LoVo (cell line): ENCODE data around the gene PRSS12.

Source experiments
- DNase-seq: peaks from one replicate; pipeline ENCODE4 v3.0.0-alpha.2; 2016; ENCODE audit warnings: low spot score

The PRSS12 gene

DNA sequence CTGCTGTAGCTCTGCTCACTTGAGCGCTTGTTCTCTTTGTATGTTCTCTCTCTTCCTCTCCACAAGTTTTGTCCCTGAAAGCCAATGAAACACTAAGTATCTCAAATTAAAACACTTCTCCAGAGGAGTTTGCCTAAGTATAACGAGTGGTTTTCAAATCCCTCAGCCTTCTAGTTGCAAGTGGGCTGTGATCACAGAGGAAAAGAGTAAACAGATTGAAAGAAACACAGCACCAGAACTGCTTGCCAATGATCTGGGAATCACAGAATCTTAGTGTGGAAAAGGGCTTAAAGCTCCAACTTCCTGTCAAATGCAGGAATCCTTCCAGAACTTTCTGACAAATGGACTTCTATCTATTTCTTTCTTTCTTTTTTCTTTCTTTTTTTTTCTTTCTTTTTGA lies 4.8 kb upstream of the PRSS12 start:
- no peak for DNase-seq

DNA sequence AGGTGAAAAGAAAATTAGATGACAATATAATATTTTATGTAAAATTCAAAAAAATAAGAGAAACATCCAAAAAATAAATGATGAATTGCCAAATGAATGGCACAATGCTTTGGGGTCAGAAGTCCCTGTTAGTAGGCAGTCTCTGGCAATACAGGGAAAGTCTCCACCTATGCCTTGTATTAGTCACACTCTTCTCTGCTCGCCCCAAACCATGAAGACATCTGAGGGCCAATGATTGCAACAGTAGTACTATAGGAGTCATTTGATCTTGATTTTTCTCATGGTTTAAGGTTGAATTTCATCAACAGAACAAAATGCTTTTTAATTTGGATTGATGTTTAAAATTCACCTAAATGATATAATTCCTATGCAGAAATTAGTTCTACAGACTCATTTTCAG lies 3.9 kb upstream of the PRSS12 start:
- no peak for DNase-seq

DNA sequence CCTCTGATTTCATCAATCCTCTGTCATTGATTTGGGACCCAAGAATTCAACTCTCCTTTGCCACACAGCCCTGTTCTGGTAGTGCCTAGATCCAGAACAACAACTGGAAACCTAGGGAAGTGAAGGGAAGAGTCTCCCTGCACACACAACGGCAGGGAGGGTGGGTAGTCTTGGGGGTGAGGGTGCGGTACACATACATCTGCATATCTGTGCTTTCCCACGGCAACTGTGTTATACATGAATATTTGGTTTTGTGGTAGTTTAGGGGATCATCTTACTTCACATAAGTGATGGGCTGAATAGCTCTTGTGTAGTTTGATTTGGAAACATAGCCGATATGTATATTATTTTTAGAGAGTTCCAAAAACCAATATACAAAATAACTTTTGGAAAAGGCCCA lies 3.3 kb upstream of the PRSS12 start:
- DNase-seq, result no peak

DNA sequence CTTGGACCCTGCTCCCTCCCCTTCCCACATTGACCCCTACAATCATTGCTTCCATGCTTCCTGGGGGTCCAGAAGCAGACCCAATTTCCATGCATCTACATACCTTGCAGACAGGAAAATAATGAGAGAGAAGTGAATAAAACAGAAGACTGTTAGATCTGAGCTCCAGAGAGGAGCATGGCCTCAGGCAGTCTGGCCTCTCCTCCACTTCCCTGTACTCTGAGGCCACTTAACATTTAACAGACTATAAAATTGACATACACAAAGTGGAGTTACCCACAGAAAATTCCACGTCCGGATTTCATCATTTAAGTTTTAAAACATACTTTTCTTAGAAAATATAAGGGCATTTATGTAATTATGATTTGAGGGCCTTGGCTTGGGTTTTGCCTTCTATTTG lies 2.1 kb upstream of the PRSS12 start:
- no peak for DNase-seq

DNA sequence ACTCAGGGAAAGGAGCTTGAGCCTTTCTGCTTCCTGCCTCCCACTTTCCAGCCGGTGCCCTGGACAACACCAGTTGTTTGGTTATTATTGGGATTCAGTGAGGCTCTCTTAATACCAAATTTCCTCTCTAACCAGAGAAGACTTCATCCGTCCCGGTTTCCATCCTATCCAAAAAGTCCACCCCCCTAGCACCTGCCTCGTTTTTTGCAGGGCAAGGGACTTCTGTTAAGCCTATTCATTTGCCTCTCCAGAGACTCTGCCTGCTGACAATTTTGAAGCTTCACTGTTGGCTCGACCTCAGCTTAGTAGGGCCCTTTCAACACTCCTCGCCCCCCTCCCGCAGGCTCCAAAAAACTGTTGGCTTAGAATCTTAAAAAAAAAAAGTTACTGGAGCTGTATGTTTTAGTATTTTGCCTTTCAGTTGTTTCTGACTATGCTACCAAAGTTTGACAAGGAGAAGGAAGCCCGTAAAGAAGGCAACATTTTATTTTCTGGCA lies 779 bp upstream of the PRSS12 start:
- DNase-seq, result no peak

DNA sequence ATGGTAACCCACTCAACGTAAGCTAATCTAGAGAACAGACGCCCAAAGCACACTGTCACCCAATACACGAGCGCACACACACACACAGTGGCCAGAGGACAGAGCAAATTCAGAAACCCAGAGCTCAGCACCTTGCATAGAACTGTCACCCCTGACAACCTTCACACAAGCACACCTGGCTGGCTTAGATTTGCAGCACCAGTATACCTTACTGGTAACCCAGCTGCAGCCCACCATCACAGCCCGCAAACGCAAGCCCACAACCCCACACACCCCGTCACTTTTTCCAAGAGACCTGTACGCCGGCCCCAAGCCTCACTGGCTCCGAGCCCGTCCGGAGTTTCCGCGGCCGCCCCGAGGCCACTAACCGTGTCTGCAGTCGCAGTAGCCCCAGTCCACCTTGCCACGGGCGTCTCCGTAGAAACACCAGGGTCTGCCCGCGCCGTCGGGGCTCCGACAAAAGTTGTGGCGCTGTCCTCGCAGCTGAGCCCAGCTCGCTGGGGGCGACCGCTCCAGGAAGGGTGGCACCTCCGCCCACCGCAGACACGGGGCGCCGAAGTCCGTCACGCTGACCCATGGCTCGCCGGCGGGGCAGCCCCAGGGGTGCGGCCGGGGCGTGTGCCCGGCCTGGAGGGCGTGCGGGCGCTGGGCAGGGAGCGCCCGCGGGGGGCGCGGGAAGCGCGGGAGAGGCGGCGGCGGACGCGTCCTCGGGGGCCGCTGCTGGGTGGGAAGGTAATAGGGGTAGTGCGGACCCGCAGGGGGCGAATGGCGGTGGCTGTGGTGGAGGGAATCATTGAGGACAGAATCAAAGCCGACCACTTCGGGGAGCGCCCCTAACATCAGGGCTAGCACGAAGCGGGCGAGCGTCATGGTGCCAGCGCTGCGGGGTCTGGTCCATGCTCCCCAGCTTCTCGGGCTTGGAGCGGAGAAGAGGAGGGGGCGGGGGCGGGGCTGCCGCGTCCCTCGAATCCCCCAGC lies 664 bp downstream of the PRSS12 start:
- DNase-seq, result peak; percentile 32

DNA sequence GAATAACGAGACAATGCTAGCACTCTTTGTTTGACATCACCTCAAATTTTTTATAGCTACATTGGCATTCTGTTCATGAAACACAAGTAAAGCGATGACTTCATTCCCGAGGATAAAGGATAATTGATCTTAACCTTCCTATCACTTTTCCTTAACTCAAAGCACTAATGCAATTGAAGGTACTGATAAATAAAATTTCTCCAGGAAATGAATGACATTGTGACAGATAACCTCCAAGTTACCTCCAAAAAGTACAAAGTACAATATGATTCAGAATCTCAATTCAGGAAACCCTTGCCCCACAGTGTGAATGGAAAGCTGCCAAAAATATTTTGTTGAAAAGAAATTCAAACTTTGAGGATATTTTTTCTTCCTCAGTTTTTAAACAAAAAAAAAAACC lies 1.8 kb downstream of the PRSS12 start:
- peak; percentile 41 for DNase-seq

DNA sequence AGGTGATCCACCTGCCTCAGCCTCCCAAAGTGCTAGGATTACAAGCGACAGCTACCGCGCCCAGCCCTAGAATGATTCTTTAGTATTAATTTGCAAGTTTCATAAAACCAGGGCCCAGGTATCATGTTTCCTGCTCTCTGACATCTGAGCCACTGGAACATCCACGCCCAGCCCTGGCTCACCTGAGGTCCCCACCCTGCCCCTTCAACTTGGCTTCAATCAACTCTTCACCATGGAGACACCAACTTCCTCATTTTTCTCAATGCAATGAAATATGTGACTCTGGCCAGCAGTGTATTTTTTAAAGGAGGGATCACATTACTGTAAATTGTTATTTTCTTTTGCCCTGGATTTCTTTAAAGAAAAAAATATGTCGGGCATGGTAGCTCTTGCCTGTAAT lies 3.9 kb downstream of the PRSS12 start:
- DNase-seq, result peak; percentile 73

DNA sequence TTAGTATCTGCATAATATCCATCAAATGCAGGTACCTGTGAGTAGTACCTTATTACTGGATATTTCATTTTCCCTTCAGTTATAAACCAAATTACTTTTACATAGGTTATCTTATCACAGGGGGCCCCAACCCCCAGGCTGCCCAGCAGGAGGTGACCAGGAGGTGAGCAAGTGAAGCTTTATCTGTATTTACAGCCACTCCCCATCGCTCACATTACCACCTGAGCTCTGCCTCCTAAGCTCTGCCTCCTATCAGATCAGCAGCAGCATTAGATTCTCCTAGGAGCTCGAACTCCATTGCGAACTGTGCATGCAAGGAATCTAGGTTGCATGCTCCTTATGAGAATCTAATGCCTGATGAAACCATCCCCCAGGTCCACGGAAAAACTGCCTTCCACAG lies 6.3 kb downstream of the PRSS12 start:
- no peak for DNase-seq

DNA sequence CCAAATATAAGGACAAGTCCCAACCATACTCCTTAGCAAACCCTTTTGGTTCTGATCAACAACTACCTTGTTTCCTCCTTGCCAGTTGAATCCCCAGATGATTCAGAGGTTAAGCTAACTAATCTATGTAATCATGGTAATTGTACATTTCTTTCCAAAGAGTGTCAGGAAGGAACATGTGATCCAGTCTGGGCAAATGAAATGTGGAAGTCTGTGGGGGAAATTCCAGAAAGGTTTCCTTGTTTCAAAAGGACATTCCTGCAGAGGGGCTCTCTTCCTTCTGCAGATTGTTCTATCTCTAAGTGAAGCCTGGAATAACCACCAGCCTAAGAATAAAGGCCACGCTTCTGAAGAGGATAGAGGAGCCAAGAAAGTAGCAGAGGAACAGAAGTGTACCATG lies 7.0 kb downstream of the PRSS12 start:
- DNase-seq, result peak; percentile 56

DNA sequence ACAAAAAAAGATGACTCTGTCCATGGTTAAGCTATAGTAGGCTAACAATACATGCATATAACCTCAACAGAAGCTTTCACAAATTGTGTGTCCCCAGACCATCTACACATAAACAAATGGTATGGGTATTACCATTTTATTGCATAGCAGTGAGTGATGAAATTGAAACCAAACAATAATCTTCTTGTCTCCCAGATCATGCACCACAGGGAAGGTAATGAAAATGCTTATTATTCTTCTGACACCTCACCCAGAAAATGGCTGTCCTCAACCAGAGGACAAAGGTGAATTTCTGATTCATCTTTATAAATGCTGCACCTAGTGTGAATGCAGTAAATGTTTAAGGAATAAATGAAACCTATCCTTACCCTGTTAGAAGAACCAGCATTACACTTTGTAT lies 8.0 kb downstream of the PRSS12 start:
- DNase-seq, result peak; percentile 79

DNA sequence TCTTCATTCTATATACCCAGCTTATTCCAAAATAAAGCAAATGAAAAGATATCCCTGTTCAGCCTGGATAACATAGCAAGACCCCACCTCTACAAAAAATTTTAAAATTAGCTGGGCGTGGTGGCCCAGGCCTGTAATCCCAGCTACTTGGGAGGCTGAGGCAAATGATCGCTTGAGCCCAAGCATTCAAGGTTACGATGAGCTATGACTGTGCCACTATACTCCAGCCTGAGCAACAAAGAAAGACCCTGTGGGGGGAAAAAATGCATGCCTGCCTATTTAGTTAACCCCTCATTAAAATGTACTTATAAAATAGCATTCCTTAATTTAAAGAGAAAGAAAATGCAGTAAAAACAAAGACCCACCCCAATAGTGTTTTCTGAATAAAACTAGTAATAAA lies 9.3 kb downstream of the PRSS12 start:
- no peak for DNase-seq

DNA sequence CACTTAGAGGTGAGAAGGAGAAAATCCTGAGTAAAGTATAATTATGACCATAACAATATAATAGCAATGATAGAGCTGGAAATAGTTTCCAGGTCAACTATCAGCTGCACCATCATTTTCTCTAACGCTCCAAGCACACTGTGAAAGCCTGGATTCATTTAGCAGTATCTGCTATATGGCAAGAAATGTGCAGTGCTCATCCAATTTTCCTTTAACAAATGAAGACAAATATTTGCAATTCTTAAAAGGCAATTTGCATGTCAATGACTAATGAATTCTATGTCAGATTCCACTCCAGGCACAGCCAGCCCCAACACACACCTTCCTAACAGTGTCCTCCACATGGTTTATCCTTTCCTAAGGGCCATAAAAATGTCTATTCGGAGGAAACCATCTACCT lies 12.7 kb downstream of the PRSS12 start:
- no peak for DNase-seq

DNA sequence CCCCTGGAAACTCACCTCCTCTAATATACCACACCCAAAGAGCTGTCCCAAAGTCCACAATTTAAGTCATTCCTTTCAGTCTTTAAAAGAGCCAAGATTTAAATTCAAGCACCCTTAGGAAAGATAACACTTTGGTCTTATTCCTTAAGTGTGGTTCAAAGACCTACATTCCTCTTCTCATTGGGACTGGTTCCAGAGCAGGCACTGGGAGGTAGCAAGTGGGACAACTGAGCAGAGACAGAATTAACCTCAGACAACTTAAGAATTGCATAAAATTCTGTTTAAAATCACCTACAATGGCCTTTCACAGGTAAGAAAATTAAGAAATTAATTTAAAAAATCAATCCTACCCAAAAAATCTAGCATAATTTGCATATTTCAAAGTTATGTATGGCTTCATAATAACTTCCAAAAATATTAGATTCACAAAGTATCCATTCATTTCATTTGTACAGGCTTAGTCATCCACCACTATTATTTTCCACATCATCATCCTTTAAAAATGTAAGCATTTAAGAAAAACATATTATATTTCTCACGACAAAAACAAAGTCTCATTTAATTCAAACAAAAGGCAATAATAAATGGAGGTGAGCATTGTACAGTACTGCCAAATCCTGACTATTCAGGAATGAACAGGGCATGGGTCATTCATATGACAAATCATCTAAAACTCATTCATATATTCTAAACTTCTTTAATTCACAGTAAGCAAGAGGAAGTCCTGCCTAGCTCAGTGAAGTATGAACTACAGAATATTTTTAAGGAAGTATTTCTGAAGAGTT lies 13.6 kb downstream of the PRSS12 start:
- no peak for DNase-seq

DNA sequence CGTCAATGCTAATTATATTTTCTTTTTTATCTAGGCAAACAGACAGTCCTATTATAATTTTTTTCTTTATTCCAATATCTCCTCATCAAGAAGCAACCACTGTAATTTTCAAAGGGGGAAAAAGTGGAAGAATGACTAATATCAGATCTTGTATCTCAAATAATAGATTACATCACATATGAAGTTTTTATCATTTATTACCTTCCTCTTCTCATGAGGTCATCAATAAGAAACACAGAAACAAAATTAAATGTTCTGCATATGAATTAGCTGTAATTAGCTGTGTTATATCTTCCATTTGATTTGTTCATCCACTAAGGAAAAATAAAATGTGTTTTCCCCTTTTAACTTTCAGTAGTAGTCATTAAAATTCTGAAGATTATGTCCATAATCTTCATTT lies 14.3 kb downstream of the PRSS12 start:
- no peak for DNase-seq

DNA sequence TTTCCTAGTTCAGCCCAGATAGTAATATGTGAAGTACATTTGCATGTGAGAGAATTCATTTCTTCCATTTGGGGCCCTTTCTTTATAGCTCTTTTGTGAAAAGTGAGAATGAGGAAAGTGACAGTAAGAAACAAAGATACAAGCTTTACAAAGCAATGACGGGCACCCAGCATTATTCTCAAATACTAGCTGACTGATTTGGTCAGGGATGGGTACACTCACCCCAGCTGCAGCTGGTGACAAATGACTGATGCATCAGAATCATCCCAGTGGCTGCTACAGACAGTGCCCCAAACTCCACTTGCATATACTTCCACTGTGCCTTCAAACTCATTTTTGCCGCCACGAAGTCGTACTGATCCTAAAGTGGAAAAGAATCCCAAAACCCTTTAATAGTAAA lies 14.8 kb downstream of the PRSS12 start:
- no peak for DNase-seq

DNA sequence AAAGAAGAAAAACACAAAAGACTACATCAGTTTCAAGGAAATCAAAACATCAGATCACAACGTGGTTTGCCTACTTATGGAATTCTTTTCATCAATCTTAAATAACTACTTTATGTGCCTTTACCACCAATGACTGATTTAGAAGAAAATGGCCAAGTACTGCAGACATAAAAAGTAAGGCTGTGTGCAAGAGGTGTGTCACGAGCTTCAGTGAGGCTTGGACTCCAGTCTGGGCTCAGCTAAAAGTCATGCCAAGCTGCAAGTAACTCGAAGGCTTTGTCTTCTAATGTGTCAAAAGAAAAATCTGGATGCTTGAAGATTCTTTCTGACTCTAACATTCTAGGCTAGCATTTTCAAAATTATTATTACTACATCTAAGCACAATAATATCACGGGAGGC lies 17.0 kb downstream of the PRSS12 start:
- no peak for DNase-seq

DNA sequence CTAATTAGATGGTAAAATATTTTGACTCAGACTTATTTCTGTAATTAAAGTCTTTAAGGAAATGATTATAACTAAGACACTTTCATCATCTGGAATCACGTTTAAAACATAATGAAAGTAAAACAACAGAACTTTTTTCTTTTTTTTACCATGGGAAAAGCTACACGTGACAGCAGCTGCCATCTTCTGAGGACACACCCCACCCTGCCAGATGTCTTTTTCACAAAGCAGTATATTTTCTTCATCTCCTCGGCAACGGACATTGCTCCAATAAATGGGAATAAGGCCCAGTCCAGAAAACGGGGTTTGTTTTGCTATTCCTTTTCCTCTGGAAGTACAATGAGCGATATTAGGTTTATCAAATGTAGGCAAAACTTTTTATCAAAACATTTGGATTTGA lies 17.5 kb downstream of the PRSS12 start:
- DNase-seq, result no peak

DNA sequence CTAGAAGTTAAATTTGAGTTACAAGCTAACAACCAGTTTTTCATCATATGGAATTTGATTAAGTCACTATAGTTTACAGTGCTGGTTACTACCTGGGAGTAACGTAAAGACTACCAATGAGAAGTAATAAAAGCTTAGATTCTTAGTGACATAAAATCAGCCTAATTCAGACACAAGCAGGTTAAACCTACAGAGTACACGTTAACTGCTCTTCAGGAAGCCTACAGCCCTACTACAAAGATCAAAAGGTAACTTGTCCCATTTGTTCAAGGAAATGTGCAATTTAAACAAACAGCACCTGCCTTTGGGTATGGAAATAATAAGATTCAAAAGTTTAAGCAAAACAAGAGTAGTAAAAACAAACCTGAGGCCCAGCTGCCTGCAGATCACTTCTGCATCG lies 21.5 kb downstream of the PRSS12 start:
- DNase-seq, result no peak

DNA sequence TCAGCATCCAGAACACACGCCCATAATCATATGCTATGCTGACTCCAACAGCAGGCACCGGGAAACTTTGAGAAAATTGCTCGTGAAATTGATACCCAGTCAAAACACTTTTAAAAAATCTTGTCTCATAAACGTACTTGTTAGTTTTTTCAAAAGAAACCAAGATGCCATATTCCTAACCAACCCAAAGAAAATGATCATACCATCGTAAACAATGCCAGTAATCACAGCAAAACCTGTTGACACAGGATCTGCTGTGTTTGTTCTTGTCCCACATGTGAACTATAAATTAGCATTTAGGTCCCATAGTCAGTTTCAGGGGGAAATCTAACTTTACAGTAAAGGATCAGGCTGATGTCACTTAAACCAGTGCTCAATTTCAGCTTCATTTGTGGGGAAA lies 23.0 kb downstream of the PRSS12 start:
- no peak for DNase-seq

DNA sequence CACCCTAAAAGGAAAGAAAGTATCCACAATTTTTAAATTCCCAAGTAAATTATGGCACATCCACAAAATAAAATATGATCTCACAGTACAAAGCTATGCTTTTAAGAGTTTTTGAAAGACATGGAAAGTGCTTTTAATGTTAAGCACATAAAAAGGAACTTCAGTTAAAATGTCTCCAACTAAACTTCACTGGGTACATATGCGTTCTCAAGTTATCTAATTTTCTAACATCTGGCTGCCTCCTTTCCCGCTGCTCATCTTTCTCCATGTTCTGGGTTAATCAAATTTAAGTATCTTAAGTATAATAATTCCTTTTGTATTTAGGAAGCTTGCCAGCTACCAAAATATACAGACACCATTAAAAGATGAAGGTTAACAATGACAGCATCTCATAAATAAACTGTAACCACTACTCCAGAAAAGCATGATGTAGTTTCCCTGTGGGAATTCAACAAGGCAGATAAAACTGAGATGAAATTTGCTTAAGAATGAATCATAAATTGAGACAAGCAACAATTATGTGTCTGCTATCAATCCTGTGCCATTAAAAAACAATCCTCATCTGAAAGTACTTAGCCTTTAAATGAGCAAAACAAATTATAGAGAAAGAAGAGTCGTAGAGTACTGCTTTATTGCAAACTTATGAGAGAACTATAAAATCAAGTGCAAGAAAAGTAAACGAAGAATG lies 25.1 kb downstream of the PRSS12 start:
- DNase-seq, result no peak

DNA sequence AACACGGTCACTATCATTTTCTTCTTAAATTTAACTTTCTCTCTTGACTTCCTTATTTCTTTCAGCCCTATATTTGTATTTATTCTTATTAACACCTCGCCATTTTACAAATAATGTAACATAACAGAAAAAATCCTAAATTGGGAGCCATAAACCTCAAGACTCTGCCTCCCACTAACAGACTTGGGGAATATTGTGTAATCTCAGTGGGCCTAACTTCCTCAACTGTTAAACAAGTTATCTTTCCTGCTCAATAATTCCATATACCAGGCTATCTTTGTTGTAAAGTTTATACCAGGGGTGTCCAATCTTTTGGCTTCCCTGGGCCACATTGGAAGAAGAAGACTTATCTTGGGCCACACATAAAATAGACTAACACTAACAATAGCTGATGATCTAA lies 26.2 kb downstream of the PRSS12 start:
- DNase-seq, result no peak

DNA sequence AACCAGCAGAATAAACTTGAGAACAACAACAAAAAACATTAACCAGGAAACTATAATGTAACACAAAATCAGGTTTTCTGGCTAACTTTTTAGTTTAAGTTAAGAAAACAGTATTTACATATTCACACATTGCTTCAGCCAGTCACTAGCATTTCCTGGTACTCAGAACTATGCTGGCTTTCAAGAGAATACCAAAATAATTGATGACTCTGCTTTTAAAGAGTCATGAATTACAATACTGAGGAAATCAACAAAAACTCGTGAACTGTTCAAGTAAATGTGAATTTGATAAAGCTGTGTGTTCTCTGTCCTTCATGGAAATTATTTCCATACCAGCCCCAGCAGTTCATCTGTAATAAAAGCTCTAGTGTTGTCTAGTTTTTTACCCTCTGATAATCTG lies 27.4 kb downstream of the PRSS12 start:
- DNase-seq, result no peak
